Tibial nerve (tissue), 4 donors: ENCODE measurements around the gene KRT32. TPM values are rescaled to one million over a fixed set of nuclear protein-coding genes. Genes with fewer than 3 reads are reported as not detected.

Source experiments
- DNase-seq, 2 donors: peaks; one replicate each; pipeline ENCODE4 v3.0.0-alpha.2; 2019; ENCODE audit warnings: low spot score in 2 of 2
- H3K27ac ChIP-seq, 4 donors: fragments of 200-600 bp; sonication (generic) in 3 of 4; one replicate each; pipeline ENCODE4 v1.5.1; 2017 to 2019; ENCODE audit warnings: mild to moderate bottlenecking in 1 of 4
- H3K27me3 ChIP-seq, 2 donors: fragments of 200-600 bp; sonication (generic) in 1 of 2; one replicate each; pipeline versions ENCODE4 v1.5.1 to v1.6.0; 2017 to 2019
- H3K36me3 ChIP-seq, 3 donors: fragments of 200-600 bp; sonication (generic); one replicate each; pipeline ENCODE4 v1.5.1; 2018 to 2019
- H3K4me1 ChIP-seq, 4 donors: fragments of 200-600 bp; sonication (generic) in 3 of 4; one replicate each; pipeline ENCODE4 v1.5.1; 2017 to 2019
- H3K4me3 ChIP-seq, 4 donors: fragments of 200-600 bp; sonication (generic) in 3 of 4; one replicate each; pipeline ENCODE4 v1.5.1; 2017 to 2019; ENCODE audit warnings: mild to moderate bottlenecking in 1 of 4, moderate library complexity in 1 of 4
- H3K9me3 ChIP-seq, 4 donors: fragments of 200-600 bp; sonication (generic) in 3 of 4; one replicate each; pipeline ENCODE4 v1.5.1; 2017 to 2019
- EP300 ChIP-seq, 2 donors: sonication (generic); formaldehyde crosslinking; IDR thresholded peaks; one replicate each; pipeline ENCODE4 v1.6.1; 2017; ENCODE audit warnings: antibody characterized with exemption in 2 of 2, mild to moderate bottlenecking in 1 of 2
- POLR2A ChIP-seq, 2 donors: fragments of 450-650 bp; IDR thresholded peaks; one replicate each; pipeline ENCODE4 v1.6.1; 2017; ENCODE audit warnings: antibody characterized with exemption in 2 of 2, mild to moderate bottlenecking in 2 of 2, moderate library complexity in 2 of 2
- WGBS, 2 donors: methylation state at CpG; one replicate each; pipeline ENCODE4 v1.1.5; 2018; 5-methylcytosine and 5-hydroxymethylcytosine counted together
- total RNA-seq, 4 donors: library from RNA; depleted of rRNA; stranded (reverse); fragments of >200 nt; gene quantifications; one replicate each; pipeline ENCODE4 v1.1.0, GENCODE V29; 2016
- TF ChIP-seq, protein P1 (sequence below), 5 experiments: fragments of 200-600 bp in 3 of 5; fragments of 450-650 bp in 2 of 5; sonication (generic) in 3 of 5; IDR thresholded peaks; one replicate each; pipeline ENCODE4 v1.5.1; 2016 to 2019; ENCODE audit warnings: antibody characterized with exemption in 5 of 5, mild to moderate bottlenecking in 3 of 5, moderate library complexity in 2 of 5

KRT32 gene
- total RNA-seq, 4 donors from 2014 or later: 0.21 TPM; not detected in 3

DNA sequence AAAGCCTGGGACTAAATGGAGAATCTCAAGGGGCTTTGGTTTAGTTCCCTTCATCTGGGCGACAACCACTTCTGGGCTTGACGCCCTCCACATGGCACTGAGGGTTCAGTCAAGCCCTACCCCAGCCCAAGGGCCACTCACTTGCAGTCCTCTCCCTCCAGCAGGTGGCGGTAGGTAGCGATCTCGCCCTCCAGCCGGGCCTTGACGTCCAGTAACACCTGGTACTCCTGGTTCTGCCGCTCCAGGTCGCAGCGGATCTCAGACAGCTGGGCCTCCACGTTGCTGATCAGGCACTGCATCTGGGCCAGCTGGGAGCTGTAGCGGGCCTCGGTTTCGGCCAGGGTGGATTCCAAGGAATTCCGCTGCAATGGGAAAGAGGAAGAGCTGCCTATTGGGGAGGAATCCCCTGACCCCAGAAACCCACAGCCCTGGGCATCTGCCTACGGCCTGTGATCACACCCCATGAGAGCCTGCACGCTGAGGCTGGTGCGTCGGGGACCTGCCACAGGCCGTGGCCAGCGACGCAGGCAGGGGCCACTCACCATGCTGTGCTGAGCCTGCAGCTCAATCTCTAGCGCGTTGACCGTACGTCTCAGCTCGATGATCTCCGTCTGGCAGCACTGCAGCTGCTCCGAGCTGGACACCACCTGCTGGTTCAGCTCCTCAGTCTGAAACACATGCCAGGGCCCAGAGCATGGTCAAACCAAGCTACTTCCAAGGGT is 19.8 kb upstream of the KRT32 start:
- Histone ChIP-seq H3K27me3 (no peaks in the 10 kb centered on the region), H3K4me1 (peaks cover 0 to 6% (median 0%) of the 10 kb centered on the region in 4 donors), H3K4me3 (no peak overlapping the region), H3K27ac (no peak overlapping the region), H3K9me3 (no peaks in the 10 kb centered on the region), H3K36me3 (no peaks in the 10 kb centered on the region)
- TF ChIP-seq POLR2A (IDR thresholded peaks at IDR 0.05) (no peak), EP300 (IDR thresholded peaks at IDR 0.05) (no peak)
- TF ChIP-seq, protein P1, sequence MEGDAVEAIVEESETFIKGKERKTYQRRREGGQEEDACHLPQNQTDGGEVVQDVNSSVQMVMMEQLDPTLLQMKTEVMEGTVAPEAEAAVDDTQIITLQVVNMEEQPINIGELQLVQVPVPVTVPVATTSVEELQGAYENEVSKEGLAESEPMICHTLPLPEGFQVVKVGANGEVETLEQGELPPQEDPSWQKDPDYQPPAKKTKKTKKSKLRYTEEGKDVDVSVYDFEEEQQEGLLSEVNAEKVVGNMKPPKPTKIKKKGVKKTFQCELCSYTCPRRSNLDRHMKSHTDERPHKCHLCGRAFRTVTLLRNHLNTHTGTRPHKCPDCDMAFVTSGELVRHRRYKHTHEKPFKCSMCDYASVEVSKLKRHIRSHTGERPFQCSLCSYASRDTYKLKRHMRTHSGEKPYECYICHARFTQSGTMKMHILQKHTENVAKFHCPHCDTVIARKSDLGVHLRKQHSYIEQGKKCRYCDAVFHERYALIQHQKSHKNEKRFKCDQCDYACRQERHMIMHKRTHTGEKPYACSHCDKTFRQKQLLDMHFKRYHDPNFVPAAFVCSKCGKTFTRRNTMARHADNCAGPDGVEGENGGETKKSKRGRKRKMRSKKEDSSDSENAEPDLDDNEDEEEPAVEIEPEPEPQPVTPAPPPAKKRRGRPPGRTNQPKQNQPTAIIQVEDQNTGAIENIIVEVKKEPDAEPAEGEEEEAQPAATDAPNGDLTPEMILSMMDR (IDR thresholded peaks at IDR 0.05): peak in 3 of 5 experiments; percentile 14 to 24 (median 16)
- DNase-seq: no peak
- 75 to 76% methylated on average over 26 to 28 of the region's 29 CpGs for WGBS, 2 donors

DNA sequence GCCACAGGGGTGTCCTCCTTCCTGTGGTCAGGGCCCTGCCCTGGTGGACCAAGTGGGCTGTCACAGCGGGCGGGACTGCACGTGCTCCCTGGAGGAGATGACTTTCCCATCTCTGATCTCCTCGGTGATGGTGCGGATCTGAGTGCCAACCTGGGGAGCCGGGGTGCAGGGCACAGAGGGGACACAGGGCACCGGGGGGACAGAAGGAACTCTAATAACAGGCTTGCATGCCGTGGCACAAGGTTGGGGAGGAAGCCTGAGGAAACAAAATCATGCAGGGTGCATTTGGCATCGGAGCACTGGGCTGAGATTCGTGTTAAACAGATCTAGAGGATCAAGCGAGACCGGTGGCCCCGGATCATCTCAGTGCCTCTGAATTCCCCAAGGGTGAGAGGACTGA is 19.1 kb upstream of the KRT32 start:
- TF ChIP-seq EP300 (IDR thresholded peaks at IDR 0.05) (no peak), POLR2A (IDR thresholded peaks at IDR 0.05) (no peak)
- TF ChIP-seq, protein P1 (IDR thresholded peaks at IDR 0.05): no peak
- Histone ChIP-seq H3K27me3 (no peaks in the 10 kb centered on the region), H3K27ac (no peak overlapping the region), H3K36me3 (no peaks in the 10 kb centered on the region), H3K4me1 (no peaks in the 10 kb centered on the region), H3K4me3 (no peak overlapping the region), H3K9me3 (no peaks in the 10 kb centered on the region)
- 94 to 95% methylated on average over 13 of the region's 13 CpGs for WGBS, 2 donors
- DNase-seq: no peak

DNA sequence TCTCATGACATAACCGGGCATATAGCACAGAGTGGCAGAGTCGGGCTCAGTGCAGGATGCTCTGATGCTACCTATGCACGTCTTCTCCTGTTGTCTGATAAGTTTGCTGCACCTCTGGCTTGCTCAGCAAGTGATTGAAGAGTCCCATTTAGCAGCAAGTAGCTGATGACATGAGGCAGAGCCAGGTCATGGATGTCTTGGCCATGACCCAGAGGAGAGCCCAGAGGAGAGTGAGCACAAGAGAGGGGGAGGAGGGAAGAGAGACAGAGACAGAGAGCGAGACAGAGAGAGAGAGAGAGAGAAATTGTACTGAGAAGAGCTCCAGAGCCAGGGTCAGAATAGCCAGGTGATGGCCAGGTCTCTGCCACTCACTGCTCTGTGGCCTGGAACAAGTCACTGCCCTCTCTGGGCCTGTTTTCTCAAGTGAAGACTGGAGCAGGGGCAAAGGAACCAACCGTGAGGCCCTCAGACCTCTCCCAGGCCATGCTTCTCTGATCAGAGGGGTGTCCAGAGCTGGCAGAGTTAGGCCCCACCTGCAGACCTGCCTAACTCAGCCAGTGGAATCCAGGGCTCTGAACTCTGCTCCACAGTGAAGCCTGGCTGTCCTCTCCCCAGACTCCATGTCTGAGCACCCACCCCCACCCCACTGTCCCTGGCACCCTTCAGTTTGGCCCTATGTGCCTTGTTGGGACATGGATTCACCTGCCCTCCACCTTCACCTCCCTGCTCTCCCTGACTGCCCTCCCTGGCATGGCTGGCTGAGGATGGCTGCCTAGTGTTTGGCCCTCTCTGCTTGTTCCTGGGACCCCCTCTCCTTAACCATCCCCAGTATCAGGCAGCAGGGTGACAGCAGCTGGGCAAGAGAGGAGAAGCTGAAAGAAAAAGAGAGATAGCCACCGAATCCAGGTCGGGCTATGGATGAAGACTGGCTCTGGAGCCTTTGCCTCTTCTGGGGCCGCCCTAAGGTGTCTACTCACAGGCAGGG is 18.0 kb upstream of the KRT32 start:
- Histone ChIP-seq H3K9me3 (no peaks in the 10 kb centered on the region), H3K36me3 (no peaks in the 10 kb centered on the region), H3K27ac (no peak overlapping the region), H3K4me3 (no peak overlapping the region), H3K4me1 (no peaks in the 10 kb centered on the region), H3K27me3 (no peaks in the 10 kb centered on the region)
- DNase-seq: no peak
- 79 to 82% methylated on average over 8 of the region's 8 CpGs for WGBS, 2 donors
- no peak for TF ChIP-seq POLR2A (IDR thresholded peaks at IDR 0.05)
- TF ChIP-seq, protein P1 (IDR thresholded peaks at IDR 0.05): no peak
- TF ChIP-seq EP300 (IDR thresholded peaks at IDR 0.05): no peak

DNA sequence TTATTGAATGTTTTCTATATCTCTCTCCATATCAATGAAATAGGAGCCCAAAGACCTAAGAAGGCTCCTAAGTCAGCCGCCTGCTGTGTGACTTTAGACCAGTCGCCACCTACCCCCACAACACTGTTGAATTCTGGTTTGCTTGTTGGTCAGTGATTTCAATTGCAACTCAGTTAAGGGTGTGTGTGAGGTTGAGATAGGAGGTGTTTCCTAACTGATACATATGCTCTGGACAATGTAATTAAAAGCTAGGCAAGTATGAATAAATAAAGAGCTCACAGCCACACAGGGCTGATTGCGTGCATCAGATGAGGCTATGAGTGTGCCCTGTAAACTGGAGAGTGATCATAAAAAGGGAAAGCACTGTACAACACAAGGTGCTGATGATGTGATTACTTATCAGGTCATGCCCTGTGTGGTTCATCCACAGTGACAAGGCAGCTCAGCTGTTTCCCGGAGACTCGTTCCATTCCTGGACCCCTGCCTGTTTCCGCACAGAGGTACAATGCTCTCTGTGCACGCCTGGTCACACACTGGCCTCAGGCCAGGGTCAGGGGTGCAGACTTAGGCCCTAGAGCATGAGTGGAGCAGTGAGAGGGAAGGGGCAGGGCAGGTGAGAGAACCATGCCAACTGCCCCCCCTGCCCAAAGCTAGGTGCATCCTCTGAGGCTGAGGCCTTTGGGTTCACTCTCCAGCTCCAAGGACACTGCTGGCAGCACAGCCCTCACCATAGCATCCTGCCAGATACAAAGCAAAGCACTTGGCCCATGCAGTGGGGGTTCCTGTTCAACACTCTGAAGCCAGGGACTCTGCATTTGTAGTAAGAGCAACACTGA is 17.0 kb upstream of the KRT32 start:
- no peak overlapping the region for H3K27ac ChIP-seq
- WGBS, 2 donors: 69 to 82% methylated on average over 7 of the region's 7 CpGs
- H3K36me3 ChIP-seq: no peaks in the 10 kb centered on the region
- H3K4me3 ChIP-seq: no peak overlapping the region
- TF ChIP-seq EP300 (IDR thresholded peaks at IDR 0.05) (no peak), POLR2A (IDR thresholded peaks at IDR 0.05) (no peak)
- TF ChIP-seq, protein P1 (IDR thresholded peaks at IDR 0.05): no peak
- no peaks in the 10 kb centered on the region for H3K27me3 ChIP-seq
- no peak for DNase-seq
- no peaks in the 10 kb centered on the region for H3K9me3 ChIP-seq
- H3K4me1 ChIP-seq: no peaks in the 10 kb centered on the region
